Measurements from ENCODE around the gene BCR. TPM values are rescaled to one million over a fixed set of nuclear protein-coding genes. Genes with fewer than 3 reads are reported as not detected.

BCR gene
- total and polyA plus RNA-seq, 2 of the 4 experiments (the other 2 are of a cell fraction): 28.9 to 44.6 TPM

- no peak for TF ChIP-seq RAD21 (IDR thresholded peaks at IDR 0.05; ENCODE audit: low read length)
- TF ChIP-seq SMC3 (IDR thresholded peaks at IDR 0.05; ENCODE audit: low read depth, low read length): no peak
- no peak for TF ChIP-seq MAZ (IDR thresholded peaks at IDR 0.05; ENCODE audit: borderline replicate concordance, low read depth, low read length)
- TF ChIP-seq MXI1 (IDR thresholded peaks at IDR 0.05; ENCODE audit: borderline replicate concordance, low read depth, low read length): no peak
- TF ChIP-seq RCOR1 (IDR thresholded peaks at IDR 0.05; ENCODE audit: insufficient replicate concordance, low read length): no peak
- TF ChIP-seq BHLHE40 (IDR thresholded peaks at IDR 0.05; ENCODE audit: low read depth, low read length): no peak
- no peak for TF ChIP-seq MAFK (IDR thresholded peaks at IDR 0.05; ENCODE audit: low read depth, low read length)
- TF ChIP-seq CEBPB (IDR thresholded peaks at IDR 0.05; ENCODE audit: low read depth, low read length): no peak
- no peak for TF ChIP-seq FOS (IDR thresholded peaks at IDR 0.05; ENCODE audit: low read depth, low read length)
- no peak for TF ChIP-seq RFX5 (IDR thresholded peaks at IDR 0.05; ENCODE audit: low read depth, low read length)
- dilution Hi-C loops (cut with HindIII; ENCODE audit: low sequenced_read_pairs, unreplicated experiment): no loop called here
- Histone ChIP-seq H3K14ac (replicated peaks; ENCODE audit: low read depth, low read length) (no peak overlapping the region), H4K20me1 (ENCODE audit: insufficient read depth, low read length) (no peaks in the 10 kb centered on the region), H2BK5ac (ENCODE audit: low read depth, low read length, poor library complexity, severe bottlenecking) (no peak overlapping the region), H2AK5ac (ENCODE audit: low read depth, low read length) (no peak overlapping the region), H4K8ac (ENCODE audit: low read depth in 2 of 2, low read length in 2 of 2) (no peak overlapping the region), H3K9me1 (ENCODE audit: insufficient read depth, low read length) (no peaks in the 10 kb centered on the region), H2BK20ac (ENCODE audit: low read depth, low read length) (no peak overlapping the region), H4K5ac (ENCODE audit: low read depth, low read length) (no peak overlapping the region), H2AK9ac (replicated peaks; ENCODE audit: low read depth, low read length, poor library complexity) (no peak overlapping the region), H3K18ac (ENCODE audit: low read depth, low read length) (no peak overlapping the region), H2AFZ (replicated peaks; ENCODE audit: low read length, poor library complexity) (no peak overlapping the region), H3K79me1 (ENCODE audit: low read depth in 1 of 2, low read length in 2 of 2) (no peaks in the 10 kb centered on the region), H4K91ac (ENCODE audit: insufficient read depth, low read depth, low read length) (no peak overlapping the region), H3K4me3 (ENCODE audit: insufficient read depth, low read depth, low read length) (no peak overlapping the region), H3K9ac (ENCODE audit: low read depth, low read length) (no peak overlapping the region), H3K27ac (ENCODE audit: insufficient read depth, low read length) (no peak overlapping the region), H3K36me3 (ENCODE audit: control insufficient read depth, insufficient read depth, low read length) (no peaks in the 10 kb centered on the region), H2BK120ac (ENCODE audit: low read depth, low read length) (no peak overlapping the region), H3K23ac (ENCODE audit: low read depth, low read length) (no peak overlapping the region), H3K4me1 (ENCODE audit: control insufficient read depth, insufficient read depth, low read length) (no peaks in the 10 kb centered on the region), H3K4me2 (ENCODE audit: low read depth, low read length) (no peak overlapping the region), H3K56ac (ENCODE audit: extremely low read depth, insufficient read depth, low read length) (no peak overlapping the region), H2BK15ac (ENCODE audit: low read depth, low read length) (no peak overlapping the region), H3K9me3 (ENCODE audit: control insufficient read depth, insufficient read depth, low read length) (no peaks in the 10 kb centered on the region), H3K27me3 (ENCODE audit: control insufficient read depth, insufficient read depth, low read length) (peaks cover 19% of the 10 kb centered on the region), H3K4ac (ENCODE audit: low read depth, low read length) (no peak overlapping the region)
- DNase-seq (no peak), ATAC-seq (ENCODE audit: low read depth) (no peak)
- intact Hi-C loops (cut with micrococcal nuclease): no loop called here
- POLR2A ChIA-PET (ENCODE audit: unreplicated experiment): no interaction called here
- CTCF ChIA-PET: no interaction called here
- in situ Hi-C loops (cut with MboI; ENCODE audit: low sequenced_read_pairs): no loop called here
- 25% methylated on average over 2 of the region's 14 CpGs; no CpG with 5 or more reads in 1 of the 2 experiments for WGBS, 2 experiments (ENCODE audit: extremely low coverage in 2 of 2, insufficient read length in 1 of 2)
- no TSS peak for BruUV-seq (replicated peaks)
These were observed 176.7 kb downstream of the BCR start for GRCh38 chr22:23357053-23357452.

All from IMR-90 (cell line).